GM12878 (cell line): ENCODE data around the gene FBXO42. TPM values are rescaled to one million over a fixed set of nuclear protein-coding genes. Genes with fewer than 3 reads are reported as not detected.

Experiments
- ATAC-seq: fragments of 200-7000 bp; cut with Tn5 transposase; 3 replicates; pipeline ENCODE4 v1.9.1; 2020; ENCODE audit warnings: mild to moderate bottlenecking, moderate library complexity
- BruUV-seq: library from RNA; stranded (reverse); fragments of 400-500 nt; replicated peaks from 2 replicates; lab custom pipeline; 2021; lab: Mats Ljungman, UMichigan
- CTCF ChIA-PET: fragments of 300-600 bp; sonication (Branson Sonifier 250); formaldehyde crosslinking; extraction: SDS; loops from one replicate; lab custom pipeline; 2021; ENCODE audit warnings: inconsistent platforms; lab: Yijun Ruan, JAX
- POLR2A ChIA-PET: fragments of 350-600 bp; formaldehyde crosslinking; extraction: SDS; loops from one replicate; lab custom pipeline; 2021; ENCODE audit warnings: inconsistent platforms; lab: Charles Lee
- RAD21 ChIA-PET: fragments of 300-600 bp; sonication (Branson Sonifier 250); formaldehyde crosslinking; loops from one replicate; lab custom pipeline; 2023; ENCODE audit warnings: antibody characterized with exemption; ENCODE audit not compliant: unreplicated experiment; lab: Charles Lee
- SMC1A ChIA-PET: fragments of 300-600 bp; sonication (Branson Sonifier 250); formaldehyde crosslinking; loops from one replicate; lab custom pipeline; 2023; ENCODE audit not compliant: unreplicated experiment, uncharacterized antibody; lab: Charles Lee
- DNase-seq: peaks from one replicate; pipeline ENCODE4 v3.0.0-alpha.2; 2011; ENCODE audit warnings: low read depth, low spot score
- FAIRE-seq: peaks from 3 replicates; lab custom pipeline; 2011; peaks lifted over from hg19 to GRCh38; lab: Jason Lieb, UNC
- H2AFZ ChIP-seq: 2 replicates; pipeline ENCODE4 v1.6.0; 2011; ENCODE audit warnings: low read depth, low read length, control low read depth; ENCODE audit not compliant: control insufficient read depth
- H3K27ac ChIP-seq: 2 replicates; pipeline ENCODE4 v1.5.1; 2011; ENCODE audit warnings: control low read depth; ENCODE audit not compliant: control insufficient read depth, insufficient read depth
- H3K27me3 ChIP-seq, 2 experiments: replicated peaks in 1 of 2; 2 replicates each; pipeline versions ENCODE4 v1.6.0 to v1.6.1; 2011; ENCODE audit warnings: low read length in 1 of 2; ENCODE audit not compliant: control insufficient read depth in 2 of 2, insufficient read depth in 2 of 2
- H3K36me3 ChIP-seq, 2 experiments: 2 replicates each; pipeline ENCODE4 v1.5.1; 2011; ENCODE audit warnings: low read length in 1 of 2; ENCODE audit not compliant: control insufficient read depth in 2 of 2, insufficient read depth in 2 of 2
- H3K4me1 ChIP-seq: 2 replicates; pipeline ENCODE4 v1.6.1; 2011; ENCODE audit warnings: mild to moderate bottlenecking, low read length, moderate library complexity, mixed read lengths; ENCODE audit not compliant: control insufficient read depth, insufficient read depth
- H3K4me2 ChIP-seq: 2 replicates; pipeline ENCODE4 v1.6.0; 2011; ENCODE audit warnings: control low read depth; ENCODE audit not compliant: control insufficient read depth, insufficient read depth
- H3K4me3 ChIP-seq: fragments of 200-600 bp; sonication (generic); 2 replicates; pipeline ENCODE4 v1.5.1; 2016
- H3K79me2 ChIP-seq: 2 replicates; pipeline ENCODE4 v1.6.0; 2011; ENCODE audit warnings: low read length; ENCODE audit not compliant: control insufficient read depth, insufficient read depth
- H3K9ac ChIP-seq: 2 replicates; pipeline ENCODE4 v1.8.0; 2011; ENCODE audit warnings: low read length, control low read depth, mixed read lengths; ENCODE audit not compliant: control insufficient read depth, insufficient read depth
- H3K9me3 ChIP-seq: replicated peaks from 3 replicates; pipeline ENCODE4 v1.5.1; 2011; ENCODE audit warnings: mild to moderate bottlenecking, low read length; ENCODE audit not compliant: control insufficient read depth, insufficient read depth
- H4K20me1 ChIP-seq: 2 replicates; pipeline ENCODE4 v1.6.0; 2011; ENCODE audit not compliant: control insufficient read depth, insufficient read depth
- ATF3 ChIP-seq: IDR thresholded peaks from 2 replicates; pipeline ENCODE4 v1.6.1; 2011; ENCODE audit warnings: low read depth, mild to moderate bottlenecking, low read length, moderate library complexity, borderline replicate concordance; ENCODE audit errors: extremely low read depth
- CEBPB ChIP-seq, 2 experiments: fragments of 150-350 bp in 1 of 2; IDR thresholded peaks; 2 replicates each; pipeline ENCODE4 v1.6.1; 2012 to 2014; ENCODE audit warnings: low read depth in 2 of 2, low read length in 2 of 2, borderline replicate concordance in 1 of 2, inconsistent platforms in 1 of 2
- E2F8 ChIP-seq: fragments of 450-650 bp; IDR thresholded peaks from 2 replicates; pipeline ENCODE4 v1.6.1; 2018; ENCODE audit warnings: mild to moderate bottlenecking, low read depth, moderate library complexity; ENCODE audit not compliant: partially characterized antibody
- EED ChIP-seq: sonication (generic); IDR thresholded peaks from 2 replicates; pipeline ENCODE4 v1.6.1; 2016; ENCODE audit warnings: antibody characterized with exemption, low read depth
- EP300 ChIP-seq, 2 experiments: fragments of 150-350 bp in 1 of 2; IDR thresholded peaks; 2 replicates each; pipeline ENCODE4 v1.6.1; 2011 to 2012; ENCODE audit warnings: low read depth in 2 of 2, low read length in 2 of 2, borderline replicate concordance in 1 of 2, improper control_type of control experiment in 1 of 2, inconsistent platforms in 1 of 2; ENCODE audit not compliant: control insufficient read depth in 1 of 2
- WGBS: methylation state at CpG from one replicate; pipeline ENCODE4 v1.1.6; 2016; ENCODE audit warnings: low lambda C conversion rate; ENCODE audit not compliant: insufficient replicate concordance, insufficient coverage; ENCODE audit errors: missing lambda C conversion rate; 5-methylcytosine and 5-hydroxymethylcytosine counted together
- in situ Hi-C: fragments of 300-500 bp; cut with MboI; formaldehyde crosslinking; loops from 9 replicates; pipeline ENCODE4 v1.14.3; 2018; ENCODE audit warnings: mixed read lengths
- intact Hi-C: fragments of 100-400 bp; cut with micrococcal nuclease; formaldehyde crosslinking; loops from one replicate; pipeline ENCODE4 v1.14.2; 2022; ENCODE audit not compliant: unreplicated experiment
- polyA plus RNA-seq, 11 experiments: library from polyadenylated mRNA; depleted of rRNA in 4 of 11; unstranded in 6 of 11; stranded (reverse) in 5 of 11; fragments of >200 nt; fragmentation: Nextera tagmentation in 4 of 11; fragmentation: Illumina TruSeq in 1 of 11; extraction: Ambion mirVana in 4 of 11; extraction: Trizol in 1 of 11; gene quantifications; 1 replicate in 1 of 11; 2 replicates in 10 of 11; pipeline versions ENCODE4 v1.2.1 to v1.2.3, GENCODE V29; 2011 to 2016; ENCODE audit warnings: inconsistent platforms in 2 of 11, missing spikeins in 2 of 11, low read depth in 1 of 11
- total RNA-seq, 4 experiments: library from RNA; depleted of rRNA in 3 of 4; stranded (reverse); fragments of >200 nt in 3 of 4; fragmentation: Illumina TruSeq in 1 of 4; extraction: Trizol in 1 of 4; gene quantifications; 2 replicates each; pipeline versions ENCODE4 v1.2.1 to v1.2.3, GENCODE V29; 2013 to 2021

FBXO42 gene
- total and polyA plus RNA-seq, 10 of the 15 experiments (the other 5 are each of a cell fraction or from before 2014, with no cell fraction given) = 6.1 to 23.8 (median 15.2) TPM

GRCh38 chr1:16342331-16343062 is 9.8 kb downstream of the FBXO42 start:
- ChIA-PET POLR2A (interaction anchor here (0.7 kb wide), 1 partner anchor 142 kb away, joined by 6 read pairs; no protein-coding TSS in a partner anchor), CTCF (interaction anchor here (0.6 kb wide), 1 partner anchor 74 kb away, joined by 4 read pairs; no protein-coding TSS in a partner anchor), RAD21 (no interaction called here), SMC1A (interaction anchor here (0.6 kb wide), 1 partner anchor 10 kb away, joined by 3 read pairs; no protein-coding TSS in a partner anchor)
- in situ Hi-C loops = no loop called here
- H3K4me2 ChIP-seq = no peak overlapping the region
- no peak for ATAC-seq
- H3K9ac ChIP-seq = no peak overlapping the region
- H3K4me3 ChIP-seq = no peak overlapping the region
- H3K36me3 ChIP-seq = no peaks in the 10 kb centered on the region
- BruUV-seq = TSS peak; percentile 48
- 90% methylated on average over 6 of the region's 10 CpGs for WGBS
- TF ChIP-seq CEBPB (IDR thresholded peaks at IDR 0.05; ENCODE audit: borderline replicate concordance in 1 of 2, low read depth in 2 of 2, low read length in 2 of 2) (no peak), ATF3 (no peak)
- intact Hi-C loops = no loop called here
- H3K27ac ChIP-seq = no peak overlapping the region
- no peaks in the 10 kb centered on the region; the same call in 1 of the 2 replicates for H4K20me1 ChIP-seq
- no peak overlapping the region for H2AFZ ChIP-seq
- H3K79me2 ChIP-seq = peaks cover 45% of the 10 kb centered on the region
- H3K4me1 ChIP-seq = no peaks in the 10 kb centered on the region
- no peak for DNase-seq
- no peaks in the 10 kb centered on the region for H3K9me3 ChIP-seq
- peak; percentile 57 for FAIRE-seq
- no peaks in the 10 kb centered on the region for H3K27me3 ChIP-seq

DNA sequence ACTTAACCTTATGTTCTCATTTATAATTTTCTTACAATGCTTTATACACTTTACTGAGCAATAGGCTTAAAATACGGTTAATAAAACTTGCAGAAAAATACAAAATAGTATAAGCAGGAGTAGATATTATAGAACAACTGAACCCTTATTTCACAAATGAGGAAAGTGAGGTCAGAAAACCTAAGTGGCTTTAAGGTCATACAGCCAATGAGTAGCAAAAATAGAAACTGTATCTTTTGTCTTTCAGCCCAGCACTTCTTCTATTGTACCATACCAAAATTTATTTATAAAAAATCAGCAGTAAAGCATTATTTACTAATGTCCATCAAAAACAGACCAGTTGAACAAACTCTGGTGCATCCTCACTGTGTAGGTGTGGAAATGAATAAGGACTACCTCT is 11.6 kb downstream of the FBXO42 start:
- in situ Hi-C loops = no loop called here
- peaks cover 34% of the 10 kb centered on the region for H3K79me2 ChIP-seq

More for the DNA sequence above, 11.6 kb downstream of the FBXO42 start:
- Histone ChIP-seq H3K4me2 (no peak overlapping the region), H4K20me1 (no peaks in the 10 kb centered on the region), H3K9ac (no peak overlapping the region), H3K27me3 (no peaks in the 10 kb centered on the region), H3K4me1 (no peaks in the 10 kb centered on the region), H3K27ac (no peak overlapping the region), H3K4me3 (no peak overlapping the region), H3K9me3 (no peaks in the 10 kb centered on the region), H3K36me3 (no peaks in the 10 kb centered on the region), H2AFZ (no peak overlapping the region)
- TF ChIP-seq EED = no peak
- TF ChIP-seq EP300 (IDR thresholded peaks at IDR 0.05; ENCODE audit: borderline replicate concordance in 1 of 2, control insufficient read depth in 1 of 2, low read depth in 2 of 2, low read length in 2 of 2) = no peak
- TF ChIP-seq E2F8 = no peak
- ChIA-PET CTCF (no interaction called here), SMC1A (no interaction called here), RAD21 (no interaction called here), POLR2A (no interaction called here)
- intact Hi-C loops = no loop called here
- no TSS peak for BruUV-seq
- WGBS = 85% methylated on average over 1 of the region's 1 CpG
- DNase-seq (no peak), FAIRE-seq (no peak), ATAC-seq (no peak)
